Activated naive CD8-positive, alpha-beta T cell treated with anti-CD3 and anti-CD28 coated beads, Interleukin-2, amount 10 ng/mL, durations not matched to agents 7 days and 5 days (primary cell): Measurements from ENCODE around the gene NEK3. TPM values are rescaled to one million over a fixed set of nuclear protein-coding genes. Genes with fewer than 3 reads are reported as not detected.
"Not testable (repeated sequence)": the region's sequence is repeated elsewhere in the genome, so short reads cannot be mapped to it uniquely, and the experiment has no call there.

Source experiments
- ATAC-seq: fragments of 150-1000 bp; cut with Tn5 transposase; one replicate; pipeline ENCODE4 v1.10.0; 2021; ENCODE audit warnings: low read depth, moderate library complexity
- POLR2A ChIA-PET: fragments of 350-600 bp; sonication (Branson Sonifier 250); formaldehyde crosslinking; loops from one replicate; lab custom pipeline; 2021; ENCODE audit warnings: antibody characterized with exemption; lab: Charles Lee
- DNase-seq: peaks from one replicate; pipeline ENCODE4 v3.0.0; 2021
- H3K27ac Mint-ChIP-seq: one replicate; pipeline ENCODE4 v1.8.0; 2022; ENCODE audit warnings: mild to moderate bottlenecking, mixed read lengths
- H3K27me3 Mint-ChIP-seq: one replicate; pipeline ENCODE4 v1.8.0; 2022; ENCODE audit warnings: mild to moderate bottlenecking, moderate library complexity, mixed read lengths
- H3K36me3 Mint-ChIP-seq: one replicate; pipeline ENCODE4 v1.8.0; 2021; ENCODE audit warnings: mild to moderate bottlenecking, mixed read lengths
- H3K4me1 Mint-ChIP-seq: one replicate; pipeline ENCODE4 v1.8.0; 2021; ENCODE audit warnings: mixed read lengths
- H3K4me3 Mint-ChIP-seq: one replicate; pipeline ENCODE4 v1.8.0; 2022; ENCODE audit warnings: mild to moderate bottlenecking, moderate library complexity, mixed read lengths
- H3K9me3 Mint-ChIP-seq: one replicate; pipeline ENCODE4 v1.8.0; 2021; ENCODE audit warnings: mixed read lengths
- total RNA-seq, 2 experiments: library from RNA; stranded (reverse); gene quantifications; one replicate each; pipeline ENCODE4 v1.2.3, GENCODE V29; 2021

NEK3 gene
- total RNA-seq = 1 to 10 TPM; 2.1 TPM

GRCh38 chr13:52159159-52159982 lies at the start of gene NEK3:
Gene NEK3 (minus strand): TSS chr13:52159597. CDS start chr13:52156191, 3,406 bp downstream.
- H3K4me1 Mint-ChIP-seq = peaks cover 23% of the 10 kb centered on the region
- no peaks in the 10 kb centered on the region for H3K36me3 Mint-ChIP-seq
- H3K9me3 Mint-ChIP-seq = no peaks in the 10 kb centered on the region
- H3K27ac Mint-ChIP-seq = peak within 1 kb of the TSS; percentile 6
- POLR2A ChIA-PET = interaction anchor here (1.6 kb wide), 1 partner anchor 17 kb away, joined by 3 read pairs; no protein-coding TSS in a partner anchor
- H3K27me3 Mint-ChIP-seq = peaks cover 24% of the 10 kb centered on the region
- H3K4me3 Mint-ChIP-seq = peak within 1 kb of the TSS; percentile 80
- ATAC-seq (peak; percentile 75), DNase-seq (peak; percentile 77)

- H3K4me1 Mint-ChIP-seq, H3K27ac Mint-ChIP-seq, H3K27me3 Mint-ChIP-seq, H3K36me3 Mint-ChIP-seq, H3K9me3 Mint-ChIP-seq, POLR2A ChIA-PET, DNase-seq, H3K4me3 Mint-ChIP-seq: not testable (repeated sequence)
- ATAC-seq = peak; percentile 26
Observed at GRCh38 chr13:52208384-52208783, 49.0 kb upstream of the NEK3 start.

- H3K27ac Mint-ChIP-seq, ATAC-seq, H3K4me3 Mint-ChIP-seq, H3K36me3 Mint-ChIP-seq, POLR2A ChIA-PET, H3K27me3 Mint-ChIP-seq, H3K9me3 Mint-ChIP-seq, DNase-seq, H3K4me1 Mint-ChIP-seq: not testable (repeated sequence)
Observed at GRCh38 chr13:52207896-52208295, 48.5 kb upstream of the NEK3 start.

- H3K27me3 Mint-ChIP-seq, H3K4me3 Mint-ChIP-seq, ATAC-seq, H3K27ac Mint-ChIP-seq, H3K36me3 Mint-ChIP-seq, POLR2A ChIA-PET, H3K9me3 Mint-ChIP-seq, DNase-seq, H3K4me1 Mint-ChIP-seq: not testable (repeated sequence)
Observed at GRCh38 chr13:52207337-52207736, 47.9 kb upstream of the NEK3 start.

- POLR2A ChIA-PET, H3K4me3 Mint-ChIP-seq, H3K9me3 Mint-ChIP-seq, H3K4me1 Mint-ChIP-seq, ATAC-seq, H3K27ac Mint-ChIP-seq, H3K27me3 Mint-ChIP-seq, DNase-seq, H3K36me3 Mint-ChIP-seq: not testable (repeated sequence)
Observed at GRCh38 chr13:52204546-52204945, 45.1 kb upstream of the NEK3 start.

GRCh38 chr13:52203864-52204263 lies 44.5 kb upstream of the NEK3 start:
- H3K4me3 Mint-ChIP-seq, H3K27ac Mint-ChIP-seq, H3K9me3 Mint-ChIP-seq, H3K4me1 Mint-ChIP-seq, H3K36me3 Mint-ChIP-seq, H3K27me3 Mint-ChIP-seq, ATAC-seq, POLR2A ChIA-PET, DNase-seq: not testable (repeated sequence)

- H3K27ac Mint-ChIP-seq, H3K27me3 Mint-ChIP-seq, H3K4me3 Mint-ChIP-seq, H3K4me1 Mint-ChIP-seq, POLR2A ChIA-PET, H3K36me3 Mint-ChIP-seq, H3K9me3 Mint-ChIP-seq, ATAC-seq, DNase-seq: not testable (repeated sequence)
Observed at GRCh38 chr13:52202506-52202905, 43.1 kb upstream of the NEK3 start.

GRCh38 chr13:52201439-52202193 lies 42.2 kb upstream of the NEK3 start:
- DNase-seq, H3K27me3 Mint-ChIP-seq, H3K36me3 Mint-ChIP-seq, POLR2A ChIA-PET, H3K9me3 Mint-ChIP-seq, H3K4me3 Mint-ChIP-seq, H3K4me1 Mint-ChIP-seq, H3K27ac Mint-ChIP-seq: not testable (repeated sequence)
- peak; percentile 63 for ATAC-seq

GRCh38 chr13:52195401-52195837 lies 36.0 kb upstream of the NEK3 start:
- peak overlapping the region; percentile 96 for H3K27ac Mint-ChIP-seq
- no peaks in the 10 kb centered on the region for H3K9me3 Mint-ChIP-seq
- H3K36me3 Mint-ChIP-seq = no peaks in the 10 kb centered on the region
- DNase-seq = peak; percentile 69
- H3K27me3 Mint-ChIP-seq = no peaks in the 10 kb centered on the region
- H3K4me3 Mint-ChIP-seq = peak overlapping the region; percentile 93
- peak; percentile 76 for ATAC-seq
- peaks cover 17% of the 10 kb centered on the region for H3K4me1 Mint-ChIP-seq
- POLR2A ChIA-PET = interaction anchor here (0.6 to 2.0 kb wide), 3 partner anchors 9 to 255 kb away, joined by 3 to 7 read pairs (median 3); partner anchors contain the start of genes ALG11 and VPS36

GRCh38 chr13:52194184-52194868 lies 34.9 kb upstream of the NEK3 start:
- H3K9me3 Mint-ChIP-seq = no peaks in the 10 kb centered on the region
- peaks cover 1% of the 10 kb centered on the region for H3K36me3 Mint-ChIP-seq
- no peaks in the 10 kb centered on the region for H3K27me3 Mint-ChIP-seq
- ATAC-seq = peak; percentile 82
- H3K27ac Mint-ChIP-seq = peak overlapping the region; percentile 96
- H3K4me1 Mint-ChIP-seq = peaks cover 19% of the 10 kb centered on the region
- POLR2A ChIA-PET = interaction anchor here (0.7 to 2.0 kb wide), 5 partner anchors 38 to 740 kb away, joined by 3 to 7 read pairs (median 3); partner anchors contain the start of gene ALG11
- peak; percentile 93 for DNase-seq
- H3K4me3 Mint-ChIP-seq = peak overlapping the region; percentile 93

- H3K4me3 Mint-ChIP-seq = peak overlapping the region; percentile 93
- DNase-seq, ATAC-seq: not testable (repeated sequence)
Observed at GRCh38 chr13:52193587-52194183, 34.3 kb upstream of the NEK3 start.

GRCh38 chr13:52187424-52188187 lies 28.2 kb upstream of the NEK3 start:
- DNase-seq, H3K4me3 Mint-ChIP-seq, H3K9me3 Mint-ChIP-seq, H3K27ac Mint-ChIP-seq, H3K27me3 Mint-ChIP-seq, POLR2A ChIA-PET: not testable (repeated sequence)
- peak; percentile 54 for ATAC-seq
- peaks cover 26% of the 10 kb centered on the region for H3K4me1 Mint-ChIP-seq
- H3K36me3 Mint-ChIP-seq = peaks cover 11% of the 10 kb centered on the region

More at GRCh38 chr13:52193587-52194183, 34.3 kb upstream of the NEK3 start:
- not testable (repeated sequence) for H3K27me3 Mint-ChIP-seq, H3K9me3 Mint-ChIP-seq, H3K36me3 Mint-ChIP-seq
- POLR2A ChIA-PET = interaction anchor here (1.1 to 2.0 kb wide), 4 partner anchors 37 to 257 kb away, joined by 3 to 7 read pairs (median 4); partner anchors contain the start of gene ALG11
- peaks cover 19% of the 10 kb centered on the region for H3K4me1 Mint-ChIP-seq
- peak overlapping the region; percentile 96 for H3K27ac Mint-ChIP-seq
